Chondrocyte (in vitro differentiated cells): Measurements from ENCODE around the gene SFSWAP. TPM values are rescaled to one million over a fixed set of nuclear protein-coding genes. Genes with fewer than 3 reads are reported as not detected.

Experiments used
- DNase-seq: peaks from one replicate; pipeline ENCODE4 v3.0.0; 2021; ENCODE audit warnings: mixed read lengths, low spot score
- H3K27ac Mint-ChIP-seq: one replicate; pipeline ENCODE4 v1.8.0; 2021; ENCODE audit warnings: mild to moderate bottlenecking, moderate library complexity, mixed read lengths; ENCODE audit not compliant: unreplicated experiment
- H3K27me3 Mint-ChIP-seq: 2 replicates; pipeline ENCODE4 v1.8.0; 2021; ENCODE audit warnings: low read depth, mixed read lengths
- H3K36me3 Mint-ChIP-seq: 2 replicates; pipeline ENCODE4 v1.8.0; 2021; ENCODE audit warnings: low read depth, mixed read lengths
- H3K4me1 Mint-ChIP-seq: 2 replicates; pipeline ENCODE4 v1.8.0; 2021; ENCODE audit warnings: low read depth, mild to moderate bottlenecking, mixed read lengths
- H3K4me3 Mint-ChIP-seq: one replicate; pipeline ENCODE4 v1.8.0; 2021; ENCODE audit warnings: mild to moderate bottlenecking, moderate library complexity, mixed read lengths; ENCODE audit not compliant: unreplicated experiment
- H3K9me3 Mint-ChIP-seq: 2 replicates; pipeline ENCODE4 v1.8.0; 2021; ENCODE audit warnings: low read depth, mixed read lengths
- total RNA-seq: library from RNA; stranded (reverse); gene quantifications from 3 replicates; pipeline ENCODE4 v1.2.1, GENCODE V29; 2021
- TF ChIP-seq, protein P1 (sequence below): fragments of 200-600 bp; sonication (generic); IDR thresholded peaks from 2 replicates; pipeline ENCODE4 v1.5.0; 2021; ENCODE audit warnings: antibody characterized with exemption, mild to moderate bottlenecking, moderate library complexity

SFSWAP gene
- total RNA-seq, 1 donor from 2014 or later = 33.0 TPM

DNA sequence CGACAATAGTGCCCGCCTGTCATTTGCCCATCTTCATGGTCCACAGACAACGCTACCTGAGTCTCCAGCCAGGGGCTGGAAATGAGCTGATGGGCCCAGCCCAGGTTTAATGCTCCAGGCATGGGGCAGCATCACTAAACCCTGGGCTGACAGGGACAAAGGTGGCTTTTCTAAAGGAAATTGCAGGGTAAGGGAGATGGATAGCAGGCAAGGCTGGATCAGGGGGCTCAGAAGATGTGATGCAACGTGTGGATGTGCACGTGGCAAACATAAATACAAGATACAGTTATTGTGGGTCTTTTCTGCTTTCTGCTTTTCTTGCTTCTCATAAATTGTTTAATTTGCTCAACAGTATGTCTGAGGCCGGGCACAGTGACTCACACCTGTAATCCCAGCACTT lies 113.6 kb downstream of the SFSWAP start:
- peaks cover 3% of the 10 kb centered on the region for H3K4me1 Mint-ChIP-seq
- H3K9me3 Mint-ChIP-seq = no peaks in the 10 kb centered on the region
- H3K27me3 Mint-ChIP-seq = peaks cover 4% of the 10 kb centered on the region
- no peaks in the 10 kb centered on the region for H3K36me3 Mint-ChIP-seq
- TF ChIP-seq, protein P1, sequence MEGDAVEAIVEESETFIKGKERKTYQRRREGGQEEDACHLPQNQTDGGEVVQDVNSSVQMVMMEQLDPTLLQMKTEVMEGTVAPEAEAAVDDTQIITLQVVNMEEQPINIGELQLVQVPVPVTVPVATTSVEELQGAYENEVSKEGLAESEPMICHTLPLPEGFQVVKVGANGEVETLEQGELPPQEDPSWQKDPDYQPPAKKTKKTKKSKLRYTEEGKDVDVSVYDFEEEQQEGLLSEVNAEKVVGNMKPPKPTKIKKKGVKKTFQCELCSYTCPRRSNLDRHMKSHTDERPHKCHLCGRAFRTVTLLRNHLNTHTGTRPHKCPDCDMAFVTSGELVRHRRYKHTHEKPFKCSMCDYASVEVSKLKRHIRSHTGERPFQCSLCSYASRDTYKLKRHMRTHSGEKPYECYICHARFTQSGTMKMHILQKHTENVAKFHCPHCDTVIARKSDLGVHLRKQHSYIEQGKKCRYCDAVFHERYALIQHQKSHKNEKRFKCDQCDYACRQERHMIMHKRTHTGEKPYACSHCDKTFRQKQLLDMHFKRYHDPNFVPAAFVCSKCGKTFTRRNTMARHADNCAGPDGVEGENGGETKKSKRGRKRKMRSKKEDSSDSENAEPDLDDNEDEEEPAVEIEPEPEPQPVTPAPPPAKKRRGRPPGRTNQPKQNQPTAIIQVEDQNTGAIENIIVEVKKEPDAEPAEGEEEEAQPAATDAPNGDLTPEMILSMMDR = no peak
- no peak overlapping the region for H3K4me3 Mint-ChIP-seq
- no peak for DNase-seq
- H3K27ac Mint-ChIP-seq = no peak overlapping the region

DNA sequence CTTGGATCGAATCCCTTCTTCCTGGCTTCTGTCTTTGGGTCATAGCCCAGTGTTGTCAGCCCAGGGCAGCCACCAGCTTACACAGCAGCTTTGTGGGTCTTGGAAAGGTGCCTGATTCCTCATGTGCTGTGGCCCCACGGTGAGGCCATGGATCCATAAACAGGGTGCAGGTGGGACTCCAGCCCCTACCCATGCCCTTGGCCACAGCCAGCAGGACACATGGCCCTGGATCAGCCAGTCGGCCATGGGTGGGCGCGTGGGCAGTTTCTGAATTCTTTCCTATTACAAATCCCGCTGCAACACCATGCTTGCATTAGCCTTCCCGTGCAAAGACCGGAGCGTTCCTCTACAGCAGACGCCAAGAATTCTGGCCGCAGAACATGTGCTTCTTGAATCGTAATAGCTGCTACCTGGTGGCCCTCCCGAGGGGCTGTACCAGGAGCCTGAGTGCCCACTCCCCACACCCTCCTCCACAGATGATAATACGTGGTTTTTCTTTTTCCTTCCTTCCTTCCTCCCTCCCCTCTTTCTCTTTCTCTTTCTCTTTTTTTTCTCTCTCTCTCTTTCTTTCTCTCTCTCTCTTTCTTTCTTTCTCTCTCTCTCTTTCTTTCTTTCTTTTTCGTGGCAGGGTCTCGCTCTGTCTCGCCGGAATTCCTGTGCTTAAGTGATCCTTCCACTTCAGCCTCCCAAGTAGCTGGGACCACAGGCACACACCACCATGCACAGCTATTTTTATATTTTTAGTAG lies 114.4 kb downstream of the SFSWAP start:
- Mint-ChIP-seq H3K9me3 (no peaks in the 10 kb centered on the region), H3K27me3 (peaks cover 4% of the 10 kb centered on the region), H3K4me1 (peaks cover 4% of the 10 kb centered on the region), H3K4me3 (no peak overlapping the region), H3K27ac (no peak overlapping the region), H3K36me3 (no peaks in the 10 kb centered on the region)
- TF ChIP-seq, protein P1 = no peak
- no peak for DNase-seq

DNA sequence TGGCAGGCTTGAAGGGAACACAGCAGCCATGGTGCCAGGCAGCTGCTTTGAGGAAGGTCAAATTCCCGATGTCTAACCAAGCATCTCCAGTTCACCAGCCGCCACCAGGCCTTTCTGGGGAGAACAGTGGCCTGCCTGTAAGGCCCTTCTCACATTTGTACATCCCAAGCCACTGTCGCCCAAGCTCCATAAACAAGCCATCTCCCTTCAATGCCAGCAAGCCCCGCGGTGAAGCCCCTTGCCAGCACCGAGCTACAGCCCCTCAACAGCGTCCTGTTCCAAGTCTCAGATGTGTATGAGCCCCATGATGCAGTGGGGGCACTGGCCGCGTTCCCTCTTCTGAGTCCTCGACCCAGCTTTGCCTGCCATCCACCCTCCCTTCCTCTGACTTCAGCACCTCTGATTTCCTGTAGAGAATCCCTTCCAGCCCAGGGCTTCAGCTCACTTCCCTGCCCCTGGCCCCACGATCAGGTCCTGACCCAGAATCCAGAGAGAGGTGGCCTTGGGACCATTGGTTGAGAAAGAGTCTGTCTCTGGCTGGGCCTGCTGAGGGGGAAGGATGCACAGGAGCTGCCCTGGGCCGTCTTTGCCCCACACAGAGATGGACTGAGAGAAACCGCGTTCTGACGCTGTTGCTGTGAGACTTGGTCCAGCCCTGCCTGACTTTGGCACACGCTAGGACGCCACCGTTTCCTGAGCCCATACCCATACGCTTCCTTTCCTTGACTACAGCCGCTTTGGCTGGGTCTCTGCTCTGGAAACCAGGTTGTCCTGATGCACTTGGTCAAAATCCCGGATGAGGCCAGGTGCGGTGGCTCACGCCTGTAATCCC lies 115.4 kb downstream of the SFSWAP start:
- TF ChIP-seq, protein P1 = no peak
- Mint-ChIP-seq H3K27ac (no peak overlapping the region), H3K4me1 (peaks cover 8% of the 10 kb centered on the region), H3K36me3 (no peaks in the 10 kb centered on the region), H3K4me3 (peak overlapping the region; percentile 35), H3K9me3 (no peaks in the 10 kb centered on the region), H3K27me3 (peaks cover 4% of the 10 kb centered on the region)
- peak; percentile 82 for DNase-seq

DNA sequence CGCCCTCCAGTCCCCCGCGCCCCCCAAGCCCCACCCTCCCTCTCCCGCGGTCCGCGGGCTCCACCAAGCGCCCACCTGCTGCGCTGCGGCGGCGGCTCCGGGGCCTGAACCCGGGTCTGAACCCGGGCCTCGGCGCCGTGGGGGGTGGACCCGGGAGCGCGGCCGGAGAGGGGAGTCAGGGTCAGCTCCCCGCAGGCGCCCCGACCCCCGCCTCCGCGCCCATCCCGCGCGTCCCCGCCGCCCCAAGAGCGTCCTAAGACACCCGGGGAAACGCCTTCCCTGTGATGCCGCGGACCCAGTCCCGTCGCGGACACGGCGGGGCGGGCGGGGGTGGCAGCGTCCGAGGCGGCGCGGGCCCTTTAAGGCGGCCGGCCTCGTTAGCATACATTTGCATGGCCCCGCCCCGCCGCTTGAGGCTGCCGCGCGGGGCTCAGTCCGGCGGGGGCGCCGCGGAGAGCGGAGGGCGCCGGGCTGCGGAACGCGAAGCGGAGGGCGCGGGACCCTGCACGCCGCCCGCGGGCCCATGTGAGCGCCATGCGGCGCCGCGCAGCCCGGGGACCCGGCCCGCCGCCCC lies 117.2 kb downstream of the SFSWAP start, which contains the start of gene MMP17:
Gene MMP17 (plus strand): TSS at position 433 of the 574 bp plus-strand sequence. CDS start 102 bp downstream, at position 535.
- TF ChIP-seq, protein P1 = peak; percentile 71
- H3K4me3 Mint-ChIP-seq = peak within 1 kb of the TSS; percentile 64
- no peaks in the 10 kb centered on the region for H3K36me3 Mint-ChIP-seq
- DNase-seq = no peak
- H3K4me1 Mint-ChIP-seq = peaks cover 8% of the 10 kb centered on the region
- peaks cover 9% of the 10 kb centered on the region for H3K27me3 Mint-ChIP-seq
- no peaks in the 10 kb centered on the region for H3K9me3 Mint-ChIP-seq
- no peak within 1 kb of the TSS for H3K27ac Mint-ChIP-seq

DNA sequence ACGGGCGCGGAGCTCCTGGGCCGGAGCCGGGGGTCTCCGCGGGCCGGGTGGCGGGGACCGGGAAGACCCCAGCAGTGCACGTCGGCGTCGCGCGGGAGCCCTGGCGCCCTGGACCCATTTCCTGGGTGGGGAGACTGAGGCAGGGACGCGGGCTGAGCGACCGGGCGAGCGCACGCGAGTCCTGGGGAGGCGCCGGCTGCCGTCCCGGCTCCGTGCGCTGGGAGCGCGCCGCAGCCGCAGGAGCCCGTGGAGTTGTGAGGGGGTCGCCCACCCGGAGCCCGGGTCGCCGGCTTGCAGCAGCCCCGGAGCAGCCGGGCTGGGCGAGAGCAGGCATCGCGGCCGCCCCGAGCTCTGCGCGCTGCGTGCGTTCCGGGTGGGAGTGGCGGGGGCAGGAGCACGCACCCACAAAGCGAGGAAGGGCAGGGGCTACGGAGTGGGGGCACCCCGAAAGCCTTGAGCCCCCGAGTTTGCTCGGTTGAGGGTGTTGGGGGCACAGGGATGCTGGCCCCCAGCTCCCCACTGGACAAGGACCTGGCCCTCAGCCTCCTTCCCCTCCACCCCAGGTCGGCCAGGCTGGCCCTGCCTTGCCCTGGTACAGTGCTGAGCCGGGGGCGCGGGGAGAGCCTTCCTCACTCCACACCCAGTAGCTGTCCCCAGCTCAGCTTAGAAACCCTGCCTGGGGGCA lies 117.9 kb downstream of the SFSWAP start:
- TF ChIP-seq, protein P1 = no peak
- H3K36me3 Mint-ChIP-seq = no peaks in the 10 kb centered on the region
- peaks cover 8% of the 10 kb centered on the region for H3K4me1 Mint-ChIP-seq

More for the DNA sequence above, 117.9 kb downstream of the SFSWAP start:
- Mint-ChIP-seq H3K27me3 (peaks cover 10% of the 10 kb centered on the region), H3K9me3 (no peaks in the 10 kb centered on the region), H3K4me3 (peak overlapping the region; percentile 64), H3K27ac (no peak overlapping the region)
- no peak for DNase-seq
